ENCODE measurements around the gene MLYCD. TPM values are rescaled to one million over a fixed set of nuclear protein-coding genes. Genes with fewer than 3 reads are reported as not detected.
"Not testable (repeated sequence)": the region's sequence is repeated elsewhere in the genome, so short reads cannot be mapped to it uniquely, and the experiment has no call there.

The MLYCD gene
- total RNA-seq, 1 donor from 2014 or later, result 3.3 TPM

GRCh38 chr16:83937922-83938885 is 39.3 kb downstream of the MLYCD start:
- FAIRE-seq (no peak), DNase-seq (ENCODE audit: low spot score in 2 of 2) (no peak)

DNA sequence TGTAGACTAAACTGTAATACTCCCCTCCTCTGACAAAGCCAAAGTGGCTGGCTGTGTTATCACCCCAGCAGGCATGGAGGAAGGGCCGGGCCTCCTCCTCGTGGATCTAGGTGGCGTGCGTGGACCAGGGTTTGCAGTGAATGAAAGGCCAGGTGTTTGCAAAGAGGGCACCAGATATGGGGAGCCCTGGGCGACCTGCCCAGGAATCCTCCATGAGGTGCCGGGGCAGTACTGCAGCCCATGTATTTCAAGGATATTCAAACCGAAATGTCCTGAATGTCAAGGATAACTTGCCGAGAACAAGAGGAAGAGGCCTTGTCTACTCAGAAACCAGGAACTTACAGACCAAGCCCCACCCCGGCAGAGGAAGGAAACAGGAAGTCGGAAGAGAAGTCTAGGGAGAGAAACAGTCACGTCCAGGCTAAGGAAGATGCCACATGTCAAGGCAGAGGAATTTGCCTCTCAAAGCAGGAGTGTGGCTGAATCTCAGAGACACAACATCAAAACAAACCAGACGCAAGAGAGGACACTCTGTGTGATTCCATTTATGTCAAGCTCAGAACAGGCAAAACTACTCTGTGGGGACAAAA is 40.4 kb downstream of the MLYCD start:
- no peak for FAIRE-seq
- no peak for DNase-seq (ENCODE audit: low spot score in 2 of 2)

GRCh38 chr16:83940119-83940518 is 41.2 kb downstream of the MLYCD start:
- FAIRE-seq, result no peak

DNA sequence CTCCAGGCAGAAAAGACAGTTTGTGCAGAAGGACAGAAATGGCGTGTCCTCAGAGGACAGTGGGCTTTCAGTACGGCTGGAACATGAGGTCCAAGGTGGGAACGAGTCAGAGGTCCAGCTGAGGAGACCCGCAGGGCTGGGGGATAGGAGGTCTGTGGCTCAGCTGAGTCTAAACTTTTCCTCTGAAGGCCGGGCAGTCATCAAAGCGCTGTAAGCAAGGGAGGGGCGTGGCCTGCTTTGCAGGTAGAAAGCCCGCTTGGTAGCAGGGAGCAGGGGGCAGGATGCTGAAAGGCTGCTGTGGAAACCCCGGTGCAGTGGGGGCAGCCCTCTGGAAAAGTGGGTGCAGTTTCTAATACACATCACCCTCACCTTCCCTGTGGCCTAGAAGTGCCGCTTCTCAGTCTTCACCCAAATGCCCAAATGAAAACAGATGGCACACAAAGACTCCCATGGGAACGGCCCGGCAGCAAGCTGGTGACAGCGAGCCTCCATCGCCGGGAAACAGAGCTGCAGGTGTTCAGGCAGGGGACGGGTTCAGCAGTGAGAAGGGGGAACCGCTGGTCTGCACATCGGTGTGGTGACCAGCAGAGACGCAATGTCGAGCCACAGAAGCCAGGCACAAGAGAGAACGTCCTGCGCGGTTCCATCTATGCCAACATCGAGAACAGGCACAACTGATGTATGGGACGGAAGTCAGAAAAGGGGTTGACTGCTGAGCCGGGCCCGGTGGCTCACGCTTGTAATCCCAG is 41.9 kb downstream of the MLYCD start:
- FAIRE-seq (no peak), DNase-seq (ENCODE audit: low spot score in 2 of 2) (no peak)

More at GRCh38 chr16:83940119-83940518, 41.2 kb downstream of the MLYCD start:
- no peak for DNase-seq (ENCODE audit: low spot score in 2 of 2)

DNA sequence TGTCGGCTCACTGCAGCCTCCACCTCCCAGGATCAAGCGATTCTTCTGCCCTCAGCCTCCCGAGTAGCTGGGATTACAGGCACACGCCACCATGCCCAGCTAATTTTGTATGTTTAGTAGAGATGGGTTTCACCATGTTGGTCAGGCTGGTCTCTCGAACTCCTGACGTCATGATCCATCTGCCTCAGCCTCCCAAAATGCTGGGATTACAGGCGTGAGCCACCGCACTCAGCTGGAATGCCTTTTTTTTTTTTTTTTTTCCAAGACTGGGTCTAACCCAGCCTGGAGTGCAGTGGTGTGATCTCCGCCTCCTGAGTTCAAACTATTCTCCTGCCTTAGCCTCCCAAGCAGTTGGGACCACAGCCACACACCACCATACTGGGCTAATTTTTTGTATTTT is 42.6 kb downstream of the MLYCD start:
- not testable (repeated sequence) for DNase-seq (ENCODE audit: low spot score in 2 of 2); FAIRE-seq

DNA sequence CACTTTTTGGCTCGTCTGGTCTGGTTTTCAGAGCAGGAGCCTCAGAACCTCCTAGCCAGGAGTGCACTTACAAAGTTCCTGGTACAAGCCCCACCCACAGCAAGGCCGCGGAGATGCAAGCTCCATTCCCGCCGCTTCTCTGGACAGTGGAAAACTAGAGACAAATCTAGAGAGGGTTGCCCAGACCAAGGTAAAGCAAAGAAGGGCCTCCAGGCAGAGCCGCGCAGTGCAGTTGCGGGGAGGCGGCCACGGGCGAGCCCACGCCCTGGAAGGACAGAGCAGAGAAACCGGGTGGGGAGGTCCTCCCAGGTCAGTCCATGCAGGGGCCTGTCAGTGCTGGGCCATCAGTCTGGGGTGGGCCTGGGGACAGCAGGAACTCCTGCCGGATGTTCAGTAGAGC is 43.2 kb downstream of the MLYCD start:
- no peak for DNase-seq (ENCODE audit: low spot score in 2 of 2)
- FAIRE-seq, result no peak

- DNase-seq (ENCODE audit: low spot score in 2 of 2), result no peak
- FAIRE-seq, result no peak
Observed at GRCh38 chr16:83942815-83943515, 44.0 kb downstream of the MLYCD start.

GRCh38 chr16:83943516-83944050 is 44.7 kb downstream of the MLYCD start:
- DNase-seq (ENCODE audit: low spot score in 2 of 2), result no peak
- no peak for FAIRE-seq

- no peak for FAIRE-seq
- DNase-seq (ENCODE audit: low spot score in 2 of 2), result no peak
Observed at GRCh38 chr16:83945587-83945986, 46.7 kb downstream of the MLYCD start.

DNA sequence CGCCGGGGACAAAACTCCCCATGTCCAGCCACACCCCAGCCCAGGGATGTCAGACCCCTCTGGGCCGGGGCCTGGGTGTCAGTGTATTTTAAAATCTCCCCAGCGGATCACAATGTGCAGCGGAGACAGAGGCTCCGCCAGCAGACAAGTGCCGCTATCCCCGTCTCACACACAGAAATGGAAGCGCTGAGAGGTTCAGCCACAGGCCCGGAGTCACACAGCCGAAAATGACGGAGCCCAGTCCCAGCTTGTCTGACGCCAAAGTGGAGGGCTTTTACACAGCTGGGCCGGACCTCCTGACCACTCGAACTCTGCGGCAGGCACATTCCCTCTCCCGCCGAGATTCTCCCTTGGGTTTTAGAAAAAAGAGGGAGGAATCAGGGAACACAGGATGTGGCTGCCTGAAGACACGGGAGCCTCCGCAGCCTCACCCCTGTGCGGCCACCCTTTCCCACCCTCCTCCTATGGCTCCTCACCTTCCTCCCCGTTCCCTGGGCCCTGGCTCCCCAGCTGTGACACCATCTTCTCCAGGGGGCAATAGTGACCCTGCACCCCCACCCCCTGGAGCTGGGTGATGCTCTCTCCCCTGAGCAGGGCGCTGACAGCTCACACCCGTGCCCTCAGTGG is 47.4 kb downstream of the MLYCD start:
- no peak for DNase-seq (ENCODE audit: low spot score in 2 of 2)
- no peak for FAIRE-seq

- FAIRE-seq, result no peak
- no peak for DNase-seq (ENCODE audit: low spot score in 2 of 2)
Observed at GRCh38 chr16:83946781-83947566, 48.1 kb downstream of the MLYCD start.

- FAIRE-seq, result no peak
- DNase-seq (ENCODE audit: low spot score in 2 of 2), result no peak
Observed at GRCh38 chr16:83947642-83948234, 48.8 kb downstream of the MLYCD start.

- DNase-seq (ENCODE audit: low spot score in 2 of 2), result no peak
- no peak for FAIRE-seq
Observed at GRCh38 chr16:83948914-83949723, 50.2 kb downstream of the MLYCD start.

DNA sequence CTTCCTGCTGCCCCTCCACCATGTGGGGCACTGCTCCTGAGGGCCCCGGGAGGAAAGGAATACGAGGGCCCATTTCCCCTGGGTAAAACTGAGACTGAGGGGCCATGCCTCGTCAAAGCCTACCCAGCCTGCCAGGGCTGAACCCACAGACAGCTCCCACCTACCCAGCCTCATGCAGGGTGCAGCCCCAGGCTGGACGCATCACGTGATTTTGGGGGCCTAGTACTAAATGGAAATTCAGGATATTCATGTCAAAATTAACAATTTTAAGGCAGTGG is 50.7 kb downstream of the MLYCD start:
- FAIRE-seq, result no peak
- no peak for DNase-seq (ENCODE audit: low spot score in 2 of 2)

DNA sequence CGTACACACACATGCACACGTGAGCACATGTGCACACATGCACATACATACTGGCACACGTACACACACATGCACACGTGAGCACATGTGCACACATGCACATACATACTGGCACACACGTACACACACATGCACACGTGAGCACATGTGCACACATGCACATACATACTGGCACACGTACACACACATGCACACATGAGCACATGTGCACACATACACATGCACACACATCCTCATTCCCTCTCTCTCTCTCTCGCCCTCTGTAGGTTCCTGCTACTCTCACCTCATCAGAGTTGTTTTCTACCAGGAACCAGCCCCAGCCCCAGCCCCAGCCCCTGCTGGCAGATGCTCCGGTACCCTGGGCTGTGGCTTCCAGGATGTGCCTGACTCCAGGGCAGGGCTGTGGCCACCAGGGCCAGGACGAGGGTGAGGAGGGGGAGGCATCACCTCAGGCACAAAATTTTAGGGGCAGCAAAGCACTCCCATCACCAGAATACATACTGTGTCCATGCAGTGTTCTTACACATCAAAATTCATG is 52.0 kb downstream of the MLYCD start:
- FAIRE-seq; DNase-seq (ENCODE audit: low spot score in 2 of 2): not testable (repeated sequence)

DNA sequence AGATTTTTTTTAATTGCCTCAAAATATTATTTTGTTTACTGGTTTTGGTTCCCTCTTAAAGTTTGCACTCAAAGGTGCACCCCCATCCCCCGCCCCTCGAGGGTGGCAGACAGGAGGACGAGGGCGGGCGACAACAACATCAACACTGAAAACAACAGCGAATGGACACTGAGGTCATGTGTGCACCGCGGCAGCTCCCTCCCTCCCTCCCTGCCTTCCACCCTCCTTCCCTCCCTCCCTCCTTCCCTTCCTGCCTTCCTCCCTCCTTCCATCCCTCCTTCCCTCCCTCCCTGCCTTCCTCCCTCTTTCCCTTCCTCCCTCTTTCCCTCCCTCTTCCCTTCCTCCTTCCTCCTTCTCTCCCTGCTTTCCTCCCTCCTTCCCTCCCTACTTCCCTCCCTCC is 52.6 kb downstream of the MLYCD start:
- DNase-seq (ENCODE audit: low spot score in 2 of 2) (no peak), FAIRE-seq (no peak)

DNA sequence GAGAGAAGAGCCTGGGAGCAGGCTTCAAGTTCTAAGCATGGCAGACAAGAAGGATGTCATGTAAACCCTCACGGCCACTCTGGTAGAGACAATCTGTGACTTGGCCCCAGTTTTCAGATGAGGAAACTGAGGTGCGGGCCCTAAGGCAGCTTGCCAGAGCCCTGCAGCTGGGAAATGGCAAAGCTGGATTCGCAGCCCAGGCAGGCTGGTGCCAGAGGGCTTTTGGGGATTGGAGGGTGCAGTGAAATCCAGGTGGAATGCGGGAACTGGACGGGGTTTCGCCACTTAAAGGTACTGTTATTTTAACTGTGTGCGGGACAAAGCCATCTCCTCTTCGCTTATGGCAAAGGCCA is 53.6 kb downstream of the MLYCD start:
- FAIRE-seq (no peak), DNase-seq (ENCODE audit: low spot score in 2 of 2) (no peak)

Data from frontal cortex (tissue), 4 donors.